ENCODE measurements around the gene FKBP2. TPM values are rescaled to one million over a fixed set of nuclear protein-coding genes. Genes with fewer than 3 reads are reported as not detected.

The FKBP2 gene
- total RNA-seq, 1 donor, result 36.6 TPM

Other genes with a start within 250 kb of the FKBP2 start
- under 0.01 TPM for gene FLRT1, start 205.2 kb upstream of the FKBP2 start, total RNA-seq
- gene MACROD1, start 75.0 kb upstream of the FKBP2 start, total RNA-seq, result 22.4 TPM
- 77.3 TPM for gene STIP1, start 54.9 kb upstream of the FKBP2 start, total RNA-seq
- gene FERMT3, start 34.4 kb upstream of the FKBP2 start, total RNA-seq, result 221 TPM
- gene TRPT1, start 14.9 kb upstream of the FKBP2 start, total RNA-seq, result 33.1 TPM
- gene NUDT22, start 14.8 kb upstream of the FKBP2 start, total RNA-seq, result 60.1 TPM
- 44.7 TPM for gene DNAJC4, start 10.5 kb upstream of the FKBP2 start, total RNA-seq
- gene VEGFB, start 6.5 kb upstream of the FKBP2 start, total RNA-seq, result 15.9 TPM
- 77.0 TPM for gene PPP1R14B, start 5.8 kb downstream of the FKBP2 start, total RNA-seq
- 25.9 TPM for gene PLCB3, start 10.4 kb downstream of the FKBP2 start, total RNA-seq
- 32.6 TPM for gene BAD, start 43.6 kb downstream of the FKBP2 start, total RNA-seq
- 15.1 TPM for gene GPR137, start 44.8 kb downstream of the FKBP2 start, total RNA-seq
- under 0.01 TPM for gene KCNK4, start 50.2 kb downstream of the FKBP2 start, total RNA-seq
- gene CATSPERZ, start 59.3 kb downstream of the FKBP2 start, total RNA-seq, result not detected
- 19.9 TPM for gene ESRRA, start 64.4 kb downstream of the FKBP2 start, total RNA-seq
- 203 TPM for gene TRMT112, start 76.5 kb downstream of the FKBP2 start, total RNA-seq
- gene PRDX5, start 77.0 kb downstream of the FKBP2 start, total RNA-seq, result 103 TPM
- gene CCDC88B, start 99.1 kb downstream of the FKBP2 start, total RNA-seq, result 21.3 TPM
- gene RPS6KA4, start 118.1 kb downstream of the FKBP2 start, total RNA-seq, result 59.0 TPM

All from hematopoietic multipotent progenitor cell (in vitro differentiated cells).